OCI-LY7 (cell line): Measurements from ENCODE around the gene POLA1.

Experiments used
- EZH2phosphoT487 ChIP-seq: fragments of 200-600 bp; sonication (generic); IDR thresholded peaks from 2 replicates; pipeline ENCODE4 v1.6.1; 2018; ENCODE audit warnings: low read depth, borderline replicate concordance, mild to moderate bottlenecking, mixed run types, antibody characterized with exemption, low read length, moderate library complexity, mixed read lengths
- TF ChIP-seq, protein P1 (sequence below): fragments of 200-600 bp; sonication (generic); conservative IDR thresholded peaks from 2 replicates; pipeline ENCODE4 v1.5.1; 2014; ENCODE audit warnings: mild to moderate bottlenecking, antibody characterized with exemption, low read length, moderate library complexity, mixed read lengths

DNA sequence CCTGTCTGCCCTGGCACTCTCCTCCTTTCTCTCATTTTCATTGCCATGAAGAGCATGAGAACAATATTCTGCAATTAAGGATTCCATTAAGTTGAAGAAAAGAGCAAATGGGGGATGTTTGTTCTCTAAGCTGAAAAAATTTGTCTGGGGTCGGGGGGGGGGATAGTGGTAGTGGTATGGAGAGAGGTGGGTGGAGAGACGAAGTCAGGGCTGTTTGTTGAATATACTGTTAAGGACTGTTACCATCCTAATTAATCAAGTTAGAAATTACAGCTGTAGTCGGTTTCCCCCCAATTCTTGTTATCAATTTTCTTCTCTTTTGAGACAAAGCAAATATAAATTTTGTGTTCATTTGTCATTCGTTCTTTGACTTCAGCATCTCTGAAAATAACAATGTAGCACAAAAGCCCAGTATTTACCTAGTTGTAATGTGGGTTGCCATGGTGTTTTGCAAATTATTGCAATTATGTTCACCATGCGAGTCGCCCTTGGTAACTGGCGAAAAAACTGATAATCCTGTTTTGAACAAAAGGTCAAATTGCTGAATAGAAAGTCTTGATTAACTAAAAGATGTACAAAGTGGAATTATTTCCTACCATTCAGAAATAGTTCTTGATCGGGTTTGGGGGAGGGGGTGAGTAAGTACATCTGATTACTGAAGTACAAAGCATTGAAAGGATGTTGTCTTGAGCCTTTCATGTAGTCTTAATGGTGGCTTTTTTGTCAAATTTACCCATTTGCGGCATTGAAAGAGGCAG, 183.0 kb downstream of the POLA1 start:
- TF ChIP-seq, protein P1, sequence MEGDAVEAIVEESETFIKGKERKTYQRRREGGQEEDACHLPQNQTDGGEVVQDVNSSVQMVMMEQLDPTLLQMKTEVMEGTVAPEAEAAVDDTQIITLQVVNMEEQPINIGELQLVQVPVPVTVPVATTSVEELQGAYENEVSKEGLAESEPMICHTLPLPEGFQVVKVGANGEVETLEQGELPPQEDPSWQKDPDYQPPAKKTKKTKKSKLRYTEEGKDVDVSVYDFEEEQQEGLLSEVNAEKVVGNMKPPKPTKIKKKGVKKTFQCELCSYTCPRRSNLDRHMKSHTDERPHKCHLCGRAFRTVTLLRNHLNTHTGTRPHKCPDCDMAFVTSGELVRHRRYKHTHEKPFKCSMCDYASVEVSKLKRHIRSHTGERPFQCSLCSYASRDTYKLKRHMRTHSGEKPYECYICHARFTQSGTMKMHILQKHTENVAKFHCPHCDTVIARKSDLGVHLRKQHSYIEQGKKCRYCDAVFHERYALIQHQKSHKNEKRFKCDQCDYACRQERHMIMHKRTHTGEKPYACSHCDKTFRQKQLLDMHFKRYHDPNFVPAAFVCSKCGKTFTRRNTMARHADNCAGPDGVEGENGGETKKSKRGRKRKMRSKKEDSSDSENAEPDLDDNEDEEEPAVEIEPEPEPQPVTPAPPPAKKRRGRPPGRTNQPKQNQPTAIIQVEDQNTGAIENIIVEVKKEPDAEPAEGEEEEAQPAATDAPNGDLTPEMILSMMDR, result no peak
- no peak for TF ChIP-seq EZH2phosphoT487
